GM13977 (cell line): ENCODE data around the gene NCR1.

ENCODE experiments used
- DNase-seq: peaks from one replicate; pipeline ENCODE4 v3.0.0; 2012; ENCODE audit warnings: low spot score
- in situ Hi-C: fragments of 300-500 bp; cut with MboI; formaldehyde crosslinking; loops from one replicate; pipeline ENCODE4 v1.12.0; 2022; ENCODE audit warnings: low sequenced_read_pairs, low pct_unique_long_range_greater_than_20kb, mixed read lengths, inconsistent platforms; ENCODE audit not compliant: unreplicated experiment
- TF ChIP-seq, protein P1 (sequence below): IDR thresholded peaks from 2 replicates; pipeline ENCODE4 v1.5.1; 2012; ENCODE audit warnings: mild to moderate bottlenecking, control low read depth; ENCODE audit not compliant: insufficient read depth; ENCODE audit errors: extremely low read depth, missing control alignments

NCR1 gene

GRCh38 chr19:54955376-54955775 is 49.4 kb downstream of the NCR1 start:
- TF ChIP-seq, protein P1, sequence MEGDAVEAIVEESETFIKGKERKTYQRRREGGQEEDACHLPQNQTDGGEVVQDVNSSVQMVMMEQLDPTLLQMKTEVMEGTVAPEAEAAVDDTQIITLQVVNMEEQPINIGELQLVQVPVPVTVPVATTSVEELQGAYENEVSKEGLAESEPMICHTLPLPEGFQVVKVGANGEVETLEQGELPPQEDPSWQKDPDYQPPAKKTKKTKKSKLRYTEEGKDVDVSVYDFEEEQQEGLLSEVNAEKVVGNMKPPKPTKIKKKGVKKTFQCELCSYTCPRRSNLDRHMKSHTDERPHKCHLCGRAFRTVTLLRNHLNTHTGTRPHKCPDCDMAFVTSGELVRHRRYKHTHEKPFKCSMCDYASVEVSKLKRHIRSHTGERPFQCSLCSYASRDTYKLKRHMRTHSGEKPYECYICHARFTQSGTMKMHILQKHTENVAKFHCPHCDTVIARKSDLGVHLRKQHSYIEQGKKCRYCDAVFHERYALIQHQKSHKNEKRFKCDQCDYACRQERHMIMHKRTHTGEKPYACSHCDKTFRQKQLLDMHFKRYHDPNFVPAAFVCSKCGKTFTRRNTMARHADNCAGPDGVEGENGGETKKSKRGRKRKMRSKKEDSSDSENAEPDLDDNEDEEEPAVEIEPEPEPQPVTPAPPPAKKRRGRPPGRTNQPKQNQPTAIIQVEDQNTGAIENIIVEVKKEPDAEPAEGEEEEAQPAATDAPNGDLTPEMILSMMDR, result no peak
- no peak for DNase-seq
- in situ Hi-C loops, result no loop called here

- TF ChIP-seq, protein P1, result no peak
- in situ Hi-C loops, result no loop called here
These were observed 53.9 kb downstream of the NCR1 start for GRCh38 chr19:54959840-54960239.

More at GRCh38 chr19:54959840-54960239, 53.9 kb downstream of the NCR1 start:
- peak; percentile 53 for DNase-seq
